Measurements from ENCODE around the gene PPM1J. TPM values are rescaled to one million over a fixed set of nuclear protein-coding genes. Genes with fewer than 3 reads are reported as not detected.

The PPM1J gene
- total and polyA plus RNA-seq, 2 of the 13 experiments (the other 11 are each of a cell fraction or from before 2014, with no cell fraction given), result 0.07 to 0.22 TPM

GRCh38 chr1:112707221-112708001 lies 7.7 kb downstream of the PPM1J start (continued):
- TF ChIP-seq ZBTB10 (CRISPR knock-in tag; IDR thresholded peaks at IDR 0.05; ENCODE audit: borderline replicate concordance) (0 out of 2 replicates have a peak, but pooled peaks have one; percentile 48), ZNF772 (CRISPR knock-in tag; IDR thresholded peaks at IDR 0.05) (0 out of 2 replicates have a peak, but pooled peaks have one; percentile 12), ZNF780A (CRISPR knock-in tag; IDR thresholded peaks at IDR 0.05) (no peak), NFIB (CRISPR knock-in tag; IDR thresholded peaks at IDR 0.05; ENCODE audit: borderline replicate concordance) (no peak), ZNF124 (CRISPR knock-in tag; IDR thresholded peaks at IDR 0.05) (no peak), MTF2 (CRISPR knock-in tag; IDR thresholded peaks at IDR 0.05; ENCODE audit: borderline replicate concordance) (no peak), NKX3-1 (CRISPR knock-in tag; IDR thresholded peaks at IDR 0.05) (0 out of 2 replicates have a peak, but pooled peaks have one; percentile 42), SP4 (CRISPR knock-in tag; IDR thresholded peaks at IDR 0.05) (peak; percentile 39; the same call in 1 of the 2 replicates), TP53 (CRISPR knock-in tag; conservative IDR thresholded peaks at IDR 0.05) (0 out of 2 replicates have a peak, but pooled peaks have one; percentile 59), ZNF577 (CRISPR knock-in tag; IDR thresholded peaks at IDR 0.05; ENCODE audit: borderline replicate concordance, low read depth) (no peak), CERS6 (CRISPR knock-in tag; IDR thresholded peaks at IDR 0.05) (no peak), ZNF263 (CRISPR knock-in tag; IDR thresholded peaks at IDR 0.05) (peak; percentile 100), HDAC1 (CRISPR knock-in tag; IDR thresholded peaks at IDR 0.05) (peak; percentile 42; the same call in 1 of the 2 replicates), MBNL3 (CRISPR knock-in tag; conservative IDR thresholded peaks at IDR 0.05) (no peak), ZNF547 (CRISPR knock-in tag; IDR thresholded peaks at IDR 0.05) (peak; percentile 1; the same call in 1 of the 2 replicates), MED8 (CRISPR knock-in tag; IDR thresholded peaks at IDR 0.05; ENCODE audit: insufficient replicate concordance) (no peak), POGZ (CRISPR knock-in tag; IDR thresholded peaks at IDR 0.05) (peak; percentile 66), POLR2AphosphoS2 (IDR thresholded peaks at IDR 0.05; ENCODE audit: low read depth, low read length) (no peak), NAIF1 (CRISPR knock-in tag; IDR thresholded peaks at IDR 0.05; ENCODE audit: borderline replicate concordance) (0 out of 2 replicates have a peak, but pooled peaks have one; percentile 55), ZNF746 (CRISPR knock-in tag; IDR thresholded peaks at IDR 0.05) (peak; percentile 81)
- TF ChIP-seq, protein P1, sequence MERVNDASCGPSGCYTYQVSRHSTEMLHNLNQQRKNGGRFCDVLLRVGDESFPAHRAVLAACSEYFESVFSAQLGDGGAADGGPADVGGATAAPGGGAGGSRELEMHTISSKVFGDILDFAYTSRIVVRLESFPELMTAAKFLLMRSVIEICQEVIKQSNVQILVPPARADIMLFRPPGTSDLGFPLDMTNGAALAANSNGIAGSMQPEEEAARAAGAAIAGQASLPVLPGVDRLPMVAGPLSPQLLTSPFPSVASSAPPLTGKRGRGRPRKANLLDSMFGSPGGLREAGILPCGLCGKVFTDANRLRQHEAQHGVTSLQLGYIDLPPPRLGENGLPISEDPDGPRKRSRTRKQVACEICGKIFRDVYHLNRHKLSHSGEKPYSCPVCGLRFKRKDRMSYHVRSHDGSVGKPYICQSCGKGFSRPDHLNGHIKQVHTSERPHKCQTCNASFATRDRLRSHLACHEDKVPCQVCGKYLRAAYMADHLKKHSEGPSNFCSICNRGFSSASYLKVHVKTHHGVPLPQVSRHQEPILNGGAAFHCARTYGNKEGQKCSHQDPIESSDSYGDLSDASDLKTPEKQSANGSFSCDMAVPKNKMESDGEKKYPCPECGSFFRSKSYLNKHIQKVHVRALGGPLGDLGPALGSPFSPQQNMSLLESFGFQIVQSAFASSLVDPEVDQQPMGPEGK (CRISPR knock-in tag; IDR thresholded peaks at IDR 0.05), result peak; percentile 86
- TF ChIP-seq, protein P2, sequence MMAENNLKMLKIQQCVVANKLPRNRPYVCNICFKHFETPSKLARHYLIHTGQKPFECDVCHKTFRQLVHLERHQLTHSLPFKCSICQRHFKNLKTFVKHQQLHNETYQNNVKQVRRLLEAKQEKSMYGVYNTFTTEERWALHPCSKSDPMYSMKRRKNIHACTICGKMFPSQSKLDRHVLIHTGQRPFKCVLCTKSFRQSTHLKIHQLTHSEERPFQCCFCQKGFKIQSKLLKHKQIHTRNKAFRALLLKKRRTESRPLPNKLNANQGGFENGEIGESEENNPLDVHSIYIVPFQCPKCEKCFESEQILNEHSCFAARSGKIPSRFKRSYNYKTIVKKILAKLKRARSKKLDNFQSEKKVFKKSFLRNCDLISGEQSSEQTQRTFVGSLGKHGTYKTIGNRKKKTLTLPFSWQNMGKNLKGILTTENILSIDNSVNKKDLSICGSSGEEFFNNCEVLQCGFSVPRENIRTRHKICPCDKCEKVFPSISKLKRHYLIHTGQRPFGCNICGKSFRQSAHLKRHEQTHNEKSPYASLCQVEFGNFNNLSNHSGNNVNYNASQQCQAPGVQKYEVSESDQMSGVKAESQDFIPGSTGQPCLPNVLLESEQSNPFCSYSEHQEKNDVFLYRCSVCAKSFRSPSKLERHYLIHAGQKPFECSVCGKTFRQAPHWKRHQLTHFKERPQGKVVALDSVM (CRISPR knock-in tag; IDR thresholded peaks at IDR 0.05), result peak; percentile 79

Measured in HepG2 (cell line).